Liver (tissue), 9 donors: ENCODE results near the gene COL9A3. TPM values are rescaled to one million over a fixed set of nuclear protein-coding genes. Genes with fewer than 3 reads are reported as not detected.

Experiments used
- DNase-seq: peaks from one replicate; pipeline ENCODE4 v3.0.0-alpha.2; 2017; ENCODE audit warnings: low spot score
- H3K27ac ChIP-seq, 2 donors: one replicate each; pipeline ENCODE4 v1.7.0; 2013; ENCODE audit warnings: inconsistent platforms in 2 of 2, low read length in 2 of 2, control low read depth in 1 of 2, low read depth in 1 of 2, mild to moderate bottlenecking in 1 of 2
- H3K27me3 ChIP-seq, 4 donors: one replicate each; pipeline versions ENCODE4 v1.6.1 to v1.7.0; 2013; ENCODE audit warnings: low read length in 3 of 4, inconsistent platforms in 1 of 4, mild to moderate bottlenecking in 1 of 4, moderate library complexity in 1 of 4; ENCODE audit not compliant: control insufficient read depth in 4 of 4, insufficient read depth in 4 of 4
- H3K36me3 ChIP-seq, 4 donors: one replicate each; pipeline versions ENCODE4 v1.6.1 to v1.7.0; 2013; ENCODE audit warnings: low read length in 3 of 4, mild to moderate bottlenecking in 3 of 4, low read depth in 1 of 4, moderate library complexity in 1 of 4; ENCODE audit not compliant: control insufficient read depth in 4 of 4, insufficient read depth in 3 of 4
- H3K4me1 ChIP-seq, 4 donors: one replicate each; pipeline versions ENCODE4 v1.6.1 to v1.7.0; 2013; ENCODE audit warnings: low read length in 3 of 4, mild to moderate bottlenecking in 3 of 4, moderate library complexity in 1 of 4; ENCODE audit not compliant: control insufficient read depth in 4 of 4, insufficient read depth in 4 of 4
- H3K4me3 ChIP-seq, 3 donors: one replicate each; pipeline versions ENCODE4 v1.6.1 to v1.7.0; 2013; ENCODE audit warnings: low read length in 3 of 3, control low read depth in 1 of 3, low read depth in 1 of 3, mild to moderate bottlenecking in 1 of 3
- H3K9ac ChIP-seq, 2 donors: one replicate each; pipeline ENCODE4 v1.7.0; 2013; ENCODE audit warnings: low read length in 2 of 2, mild to moderate bottlenecking in 2 of 2, moderate library complexity in 2 of 2, control low read depth in 1 of 2, low read depth in 1 of 2
- H3K9me3 ChIP-seq, 4 donors: one replicate each; pipeline versions ENCODE4 v1.6.1 to v1.7.0; 2013; ENCODE audit warnings: low read length in 3 of 4; ENCODE audit not compliant: control insufficient read depth in 4 of 4
- EGR1 ChIP-seq, 2 donors: IDR thresholded peaks; 2 replicates each; pipeline ENCODE4 v1.6.1; 2016 to 2018; ENCODE audit warnings: antibody characterized with exemption in 2 of 2, low read depth in 2 of 2
- FOXA1 ChIP-seq: IDR thresholded peaks from 2 replicates; pipeline ENCODE4 v1.6.1; 2016; ENCODE audit warnings: antibody characterized with exemption
- FOXA2 ChIP-seq: IDR thresholded peaks from 2 replicates; pipeline ENCODE4 v1.6.1; 2016; ENCODE audit warnings: antibody characterized with exemption
- GABPA ChIP-seq, 2 donors: IDR thresholded peaks in 1 of 2; conservative IDR thresholded peaks in 1 of 2; 2 replicates each; pipeline ENCODE4 v1.6.1; 2016; ENCODE audit warnings: antibody characterized with exemption in 2 of 2, mild to moderate bottlenecking in 1 of 2, moderate library complexity in 1 of 2
- HNF4A ChIP-seq, 2 donors: conservative IDR thresholded peaks; 2 replicates each; pipeline ENCODE4 v1.6.1; 2016; ENCODE audit warnings: antibody characterized with exemption in 2 of 2, mild to moderate bottlenecking in 2 of 2
- HNF4G ChIP-seq: IDR thresholded peaks from 2 replicates; pipeline ENCODE4 v1.6.1; 2016; ENCODE audit warnings: antibody characterized with exemption
- JUND ChIP-seq, 2 donors: IDR thresholded peaks; 2 replicates each; pipeline ENCODE4 v1.6.1; 2016; ENCODE audit warnings: antibody characterized with exemption in 2 of 2
- NR2F2 ChIP-seq: IDR thresholded peaks from 2 replicates; pipeline ENCODE4 v1.6.1; 2016; ENCODE audit warnings: antibody characterized with exemption
- RAD21 ChIP-seq, 2 donors: IDR thresholded peaks; 2 replicates each; pipeline ENCODE4 v1.6.1; 2016; ENCODE audit warnings: antibody characterized with exemption in 2 of 2, mild to moderate bottlenecking in 2 of 2
- RXRA ChIP-seq, 2 donors: IDR thresholded peaks; 2 replicates each; pipeline ENCODE4 v1.6.1; 2017 to 2018; ENCODE audit warnings: antibody characterized with exemption in 2 of 2, mild to moderate bottlenecking in 1 of 2
- SP1 ChIP-seq: IDR thresholded peaks from 2 replicates; pipeline ENCODE4 v1.6.1; 2018; ENCODE audit warnings: antibody characterized with exemption, mild to moderate bottlenecking
- YY1 ChIP-seq: IDR thresholded peaks from 2 replicates; pipeline ENCODE4 v1.6.1; 2016; ENCODE audit warnings: antibody characterized with exemption, mild to moderate bottlenecking
- WGBS: extraction: QIAGEN DNeasy Blood & Tissue Kit; methylation state at CpG from one replicate; pipeline ENCODE4 v1.1.7; 2013; 5-methylcytosine and 5-hydroxymethylcytosine counted together
- polyA plus RNA-seq, 2 donors: library from polyadenylated mRNA; stranded (reverse) in 1 of 2; unstranded in 1 of 2; fragments of 200-250 nt in 1 of 2; fragments of >200 nt in 1 of 2; fragmentation: Nextera tagmentation in 1 of 2; extraction: Ambion mirVana in 1 of 2; gene quantifications; one replicate each; pipeline versions ENCODE4 v1.2.1 to v1.2.3, GENCODE V29; 2013 to 2015
- total RNA-seq, 2 donors: library from RNA; depleted of rRNA; stranded (reverse); fragments of >200 nt; gene quantifications; one replicate each; pipeline ENCODE4 v1.2.3, GENCODE V29; 2014
- TF ChIP-seq, protein P1 (sequence below): fragments of 150-350 bp; IDR thresholded peaks from 2 replicates; pipeline ENCODE4 v1.5.1; 2017; ENCODE audit warnings: improper control_type of control experiment, low read depth, low read length; ENCODE audit not compliant: missing input control
- TF ChIP-seq, protein P2 (sequence below): IDR thresholded peaks from 2 replicates; pipeline ENCODE4 v1.6.1; 2016; ENCODE audit warnings: antibody characterized with exemption
- TF ChIP-seq, protein P3 (sequence below): IDR thresholded peaks from 2 replicates; pipeline ENCODE4 v1.6.1; 2016; ENCODE audit warnings: antibody characterized with exemption
- TF ChIP-seq, protein P4 (sequence below): IDR thresholded peaks from 2 replicates; pipeline ENCODE4 v1.6.1; 2016; ENCODE audit warnings: antibody characterized with exemption
- TF ChIP-seq, protein P5 (sequence below): IDR thresholded peaks from 2 replicates; pipeline ENCODE4 v1.6.1; 2016; ENCODE audit warnings: antibody characterized with exemption, mild to moderate bottlenecking
- donor health status: healthy.
- donor health status: healthy.
- donor health status: healthy.
- donor health status: healthy.
- donor health status: healthy.

The COL9A3 gene
- total and polyA plus RNA-seq, 4 donors, result 0.92 to 2.0 (median 1.1) TPM

DNA sequence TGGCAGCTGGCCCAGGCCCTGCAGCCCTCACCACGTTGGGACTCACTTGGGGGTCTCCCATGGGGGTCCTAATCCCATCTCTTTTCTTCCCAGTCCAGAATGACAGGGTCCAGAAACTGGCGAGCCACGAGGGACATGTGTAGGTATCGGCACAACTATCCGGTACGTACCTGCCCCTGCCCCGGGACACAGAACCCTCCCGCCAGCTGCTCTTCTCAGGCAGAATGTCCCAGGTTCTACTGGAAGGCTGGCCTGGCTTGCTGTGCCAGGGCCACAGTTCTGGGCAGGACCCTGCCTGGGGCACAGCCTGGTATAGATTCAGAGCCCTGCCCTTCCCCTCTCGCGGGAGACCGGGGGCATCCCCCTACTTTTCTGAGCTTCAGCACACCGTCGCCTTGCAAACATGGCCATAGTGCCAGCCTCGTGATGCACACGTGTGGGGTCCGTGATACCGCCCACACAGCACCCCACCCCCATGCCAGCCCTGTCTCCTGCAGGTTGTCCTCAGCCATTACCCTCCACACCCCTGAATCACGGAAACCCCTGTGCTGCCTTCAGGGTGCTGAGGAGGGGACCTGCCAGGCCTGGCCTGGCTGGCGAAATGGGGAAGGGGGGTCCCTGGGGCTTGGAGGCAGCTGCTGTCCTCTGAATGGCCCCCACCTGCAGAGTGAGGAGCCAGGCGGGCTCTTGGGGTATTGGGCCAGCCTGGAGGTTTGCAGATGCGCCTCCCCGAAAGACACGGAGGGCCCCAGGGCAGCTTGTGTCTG is 9.2 kb upstream of the COL9A3 start:
- no peak overlapping the region for H3K4me3 ChIP-seq
- TF ChIP-seq, protein P1, sequence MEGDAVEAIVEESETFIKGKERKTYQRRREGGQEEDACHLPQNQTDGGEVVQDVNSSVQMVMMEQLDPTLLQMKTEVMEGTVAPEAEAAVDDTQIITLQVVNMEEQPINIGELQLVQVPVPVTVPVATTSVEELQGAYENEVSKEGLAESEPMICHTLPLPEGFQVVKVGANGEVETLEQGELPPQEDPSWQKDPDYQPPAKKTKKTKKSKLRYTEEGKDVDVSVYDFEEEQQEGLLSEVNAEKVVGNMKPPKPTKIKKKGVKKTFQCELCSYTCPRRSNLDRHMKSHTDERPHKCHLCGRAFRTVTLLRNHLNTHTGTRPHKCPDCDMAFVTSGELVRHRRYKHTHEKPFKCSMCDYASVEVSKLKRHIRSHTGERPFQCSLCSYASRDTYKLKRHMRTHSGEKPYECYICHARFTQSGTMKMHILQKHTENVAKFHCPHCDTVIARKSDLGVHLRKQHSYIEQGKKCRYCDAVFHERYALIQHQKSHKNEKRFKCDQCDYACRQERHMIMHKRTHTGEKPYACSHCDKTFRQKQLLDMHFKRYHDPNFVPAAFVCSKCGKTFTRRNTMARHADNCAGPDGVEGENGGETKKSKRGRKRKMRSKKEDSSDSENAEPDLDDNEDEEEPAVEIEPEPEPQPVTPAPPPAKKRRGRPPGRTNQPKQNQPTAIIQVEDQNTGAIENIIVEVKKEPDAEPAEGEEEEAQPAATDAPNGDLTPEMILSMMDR, result no peak
- TF ChIP-seq, protein P2, sequence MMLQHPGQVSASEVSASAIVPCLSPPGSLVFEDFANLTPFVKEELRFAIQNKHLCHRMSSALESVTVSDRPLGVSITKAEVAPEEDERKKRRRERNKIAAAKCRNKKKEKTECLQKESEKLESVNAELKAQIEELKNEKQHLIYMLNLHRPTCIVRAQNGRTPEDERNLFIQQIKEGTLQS, result no peak
- no peak for TF ChIP-seq RAD21 (IDR thresholded peaks at IDR 0.05)
- 84% methylated on average over 23 of the region's 23 CpGs for WGBS
- no peaks in the 10 kb centered on the region for H3K27me3 ChIP-seq
- H3K36me3 ChIP-seq, result peaks cover 25 to 49% (median 33%) of the 10 kb centered on the region in 4 donors
- peak overlapping the region in 1 of 2 donors; percentile 96 for H3K27ac ChIP-seq
- H3K4me1 ChIP-seq, result peaks cover 17 to 43% (median 30%) of the 10 kb centered on the region in 4 donors
- H3K9me3 ChIP-seq, result no peaks in the 10 kb centered on the region
- DNase-seq, result no peak
- peak overlapping the region in 1 of 2 donors; percentile 19 for H3K9ac ChIP-seq

DNA sequence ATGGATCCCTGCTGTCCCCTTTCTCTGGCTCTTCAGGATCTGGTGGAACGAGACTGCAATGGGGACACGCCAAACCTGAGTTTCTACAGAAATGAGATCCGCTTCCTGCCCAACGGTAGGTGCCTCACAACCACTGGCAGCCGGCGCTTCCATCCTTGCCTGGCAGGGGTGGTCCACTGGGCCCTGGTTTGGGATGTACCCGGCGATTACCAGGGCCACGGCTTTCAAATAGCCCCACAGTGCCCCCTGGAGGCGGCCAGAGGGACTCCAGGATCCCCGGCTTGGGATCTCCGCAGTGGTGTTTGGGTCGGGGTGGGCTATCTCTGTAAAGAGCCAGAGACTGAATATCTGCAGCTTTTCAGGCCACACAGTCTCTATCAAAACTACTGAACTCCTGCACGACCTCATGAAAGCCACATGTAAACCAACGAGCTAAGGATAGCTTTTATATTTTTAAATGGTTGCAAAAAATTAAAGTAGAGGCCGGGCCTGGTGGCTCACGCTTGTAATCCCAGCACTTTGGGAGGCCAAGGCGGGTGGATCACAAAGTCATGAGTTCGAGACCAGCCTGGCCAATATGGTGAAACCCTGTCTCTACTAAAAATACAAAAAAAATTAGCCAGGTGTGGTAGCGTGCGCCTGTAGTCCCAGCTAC is 8.5 kb upstream of the COL9A3 start:
- no peak overlapping the region for H3K9ac ChIP-seq
- H3K27ac ChIP-seq, result no peak overlapping the region
- WGBS, result 45% methylated on average over 21 of the region's 21 CpGs
- H3K27me3 ChIP-seq, result no peaks in the 10 kb centered on the region
- H3K36me3 ChIP-seq, result peaks cover 30 to 52% (median 35%) of the 10 kb centered on the region in 4 donors
- DNase-seq, result peak; percentile 87
- H3K4me1 ChIP-seq, result peaks cover 17 to 40% (median 30%) of the 10 kb centered on the region in 4 donors
- TF ChIP-seq JUND (IDR thresholded peaks at IDR 0.05) (no peak), FOXA1 (no peak), EGR1 (IDR thresholded peaks at IDR 0.05; ENCODE audit: low read depth in 2 of 2) (no peak), HNF4A (conservative IDR thresholded peaks at IDR 0.05) (no peak), YY1 (no peak), RAD21 (IDR thresholded peaks at IDR 0.05) (peak; percentile 78 to 82), RXRA (IDR thresholded peaks at IDR 0.05) (no peak), NR2F2 (no peak), SP1 (no peak), HNF4G (no peak), FOXA2 (no peak), GABPA (IDR thresholded peaks at IDR 0.05 in 1 of 2, conservative IDR thresholded peaks at IDR 0.05 in 1 of 2) (no peak)
- TF ChIP-seq, protein P3, sequence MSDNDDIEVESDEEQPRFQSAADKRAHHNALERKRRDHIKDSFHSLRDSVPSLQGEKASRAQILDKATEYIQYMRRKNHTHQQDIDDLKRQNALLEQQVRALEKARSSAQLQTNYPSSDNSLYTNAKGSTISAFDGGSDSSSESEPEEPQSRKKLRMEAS, result no peak
- TF ChIP-seq, protein P1, result peak; percentile 86
- TF ChIP-seq, protein P4, sequence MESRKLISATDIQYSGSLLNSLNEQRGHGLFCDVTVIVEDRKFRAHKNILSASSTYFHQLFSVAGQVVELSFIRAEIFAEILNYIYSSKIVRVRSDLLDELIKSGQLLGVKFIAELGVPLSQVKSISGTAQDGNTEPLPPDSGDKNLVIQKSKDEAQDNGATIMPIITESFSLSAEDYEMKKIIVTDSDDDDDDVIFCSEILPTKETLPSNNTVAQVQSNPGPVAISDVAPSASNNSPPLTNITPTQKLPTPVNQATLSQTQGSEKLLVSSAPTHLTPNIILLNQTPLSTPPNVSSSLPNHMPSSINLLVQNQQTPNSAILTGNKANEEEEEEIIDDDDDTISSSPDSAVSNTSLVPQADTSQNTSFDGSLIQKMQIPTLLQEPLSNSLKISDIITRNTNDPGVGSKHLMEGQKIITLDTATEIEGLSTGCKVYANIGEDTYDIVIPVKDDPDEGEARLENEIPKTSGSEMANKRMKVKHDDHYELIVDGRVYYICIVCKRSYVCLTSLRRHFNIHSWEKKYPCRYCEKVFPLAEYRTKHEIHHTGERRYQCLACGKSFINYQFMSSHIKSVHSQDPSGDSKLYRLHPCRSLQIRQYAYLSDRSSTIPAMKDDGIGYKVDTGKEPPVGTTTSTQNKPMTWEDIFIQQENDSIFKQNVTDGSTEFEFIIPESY, result no peak
- TF ChIP-seq, protein P5, sequence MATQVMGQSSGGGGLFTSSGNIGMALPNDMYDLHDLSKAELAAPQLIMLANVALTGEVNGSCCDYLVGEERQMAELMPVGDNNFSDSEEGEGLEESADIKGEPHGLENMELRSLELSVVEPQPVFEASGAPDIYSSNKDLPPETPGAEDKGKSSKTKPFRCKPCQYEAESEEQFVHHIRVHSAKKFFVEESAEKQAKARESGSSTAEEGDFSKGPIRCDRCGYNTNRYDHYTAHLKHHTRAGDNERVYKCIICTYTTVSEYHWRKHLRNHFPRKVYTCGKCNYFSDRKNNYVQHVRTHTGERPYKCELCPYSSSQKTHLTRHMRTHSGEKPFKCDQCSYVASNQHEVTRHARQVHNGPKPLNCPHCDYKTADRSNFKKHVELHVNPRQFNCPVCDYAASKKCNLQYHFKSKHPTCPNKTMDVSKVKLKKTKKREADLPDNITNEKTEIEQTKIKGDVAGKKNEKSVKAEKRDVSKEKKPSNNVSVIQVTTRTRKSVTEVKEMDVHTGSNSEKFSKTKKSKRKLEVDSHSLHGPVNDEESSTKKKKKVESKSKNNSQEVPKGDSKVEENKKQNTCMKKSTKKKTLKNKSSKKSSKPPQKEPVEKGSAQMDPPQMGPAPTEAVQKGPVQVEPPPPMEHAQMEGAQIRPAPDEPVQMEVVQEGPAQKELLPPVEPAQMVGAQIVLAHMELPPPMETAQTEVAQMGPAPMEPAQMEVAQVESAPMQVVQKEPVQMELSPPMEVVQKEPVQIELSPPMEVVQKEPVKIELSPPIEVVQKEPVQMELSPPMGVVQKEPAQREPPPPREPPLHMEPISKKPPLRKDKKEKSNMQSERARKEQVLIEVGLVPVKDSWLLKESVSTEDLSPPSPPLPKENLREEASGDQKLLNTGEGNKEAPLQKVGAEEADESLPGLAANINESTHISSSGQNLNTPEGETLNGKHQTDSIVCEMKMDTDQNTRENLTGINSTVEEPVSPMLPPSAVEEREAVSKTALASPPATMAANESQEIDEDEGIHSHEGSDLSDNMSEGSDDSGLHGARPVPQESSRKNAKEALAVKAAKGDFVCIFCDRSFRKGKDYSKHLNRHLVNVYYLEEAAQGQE, result no peak
- H3K9me3 ChIP-seq, result no peaks in the 10 kb centered on the region
- no peak overlapping the region for H3K4me3 ChIP-seq
